K562 (cell line): Measurements from ENCODE around the gene TRIM65. TPM values are rescaled to one million over a fixed set of nuclear protein-coding genes. Genes with fewer than 3 reads are reported as not detected.
A peak's percentile ranks its signal among the peaks of the same experiment; 100 is the strongest.

Source experiments
- ATAC-seq: fragments of 200-7000 bp; cut with Tn5 transposase; 3 replicates; pipeline ENCODE4 v1.9.1; 2020; ENCODE audit warnings: moderate library complexity
- BruUV-seq: library from RNA; stranded (reverse); fragments of 400-500 nt; replicated peaks from 2 replicates; lab custom pipeline; 2021; lab: Mats Ljungman, UMichigan
- CTCF ChIA-PET: fragments of 300-600 bp; formaldehyde crosslinking; extraction: SDS; loops from one replicate; lab custom pipeline; 2021; ENCODE audit warnings: low intra/inter-chr PET ratio; lab: Yijun Ruan, JAX
- POLR2A ChIA-PET: fragments of 300-600, 350-650 bp; sonication (Branson Sonifier 250); formaldehyde crosslinking; extraction: SDS; loops from one replicate; lab custom pipeline; 2021; ENCODE audit warnings: antibody characterized with exemption, inconsistent platforms; lab: Yijun Ruan, JAX
- DNase-seq, 4 experiments: peaks; one replicate each; pipeline versions ENCODE4 v3.0.0 to v3.0.0-alpha.2; 2011 to 2018; ENCODE audit warnings: low spot score in 3 of 4, mixed read lengths in 3 of 4; ENCODE audit errors: extremely low read depth in 1 of 4
- FAIRE-seq: peaks from 2 replicates; lab custom pipeline; 2011; peaks lifted over from hg19 to GRCh38; lab: Jason Lieb, UNC
- H2AFZ ChIP-seq: 2 replicates; pipeline ENCODE4 v1.6.0; 2011; ENCODE audit warnings: low read depth, low read length, control low read depth, inconsistent platforms
- H3K27ac ChIP-seq: fragments of 200-600 bp; 3 replicates; pipeline ENCODE4 v1.8.0; 2011; ENCODE audit warnings: low read depth, mild to moderate bottlenecking, control low read depth, inconsistent platforms, low read length, moderate library complexity, mixed read lengths; ENCODE audit errors: extremely low read depth
- H3K27me3 ChIP-seq, 2 experiments: fragments of 300-600 bp in 1 of 2; 2 replicates in 1 of 2; 3 replicates in 1 of 2; pipeline versions ENCODE4 v1.6.0 to v1.8.0; 2011; ENCODE audit warnings: inconsistent platforms in 2 of 2, low read length in 2 of 2, mild to moderate bottlenecking in 1 of 2, mixed read lengths in 1 of 2, moderate library complexity in 1 of 2; ENCODE audit not compliant: control insufficient read depth in 2 of 2, insufficient read depth in 2 of 2
- H3K36me3 ChIP-seq: fragments of 300-600 bp; 3 replicates; pipeline ENCODE4 v1.8.0; 2011; ENCODE audit warnings: mild to moderate bottlenecking, low read length, inconsistent platforms; ENCODE audit not compliant: control insufficient read depth, insufficient read depth
- H3K4me1 ChIP-seq, 2 experiments: fragments of 200-600 bp in 1 of 2; replicated peaks in 1 of 2; 2 replicates in 1 of 2; 3 replicates in 1 of 2; pipeline versions ENCODE4 v1.5.1 to v1.8.0; 2011; ENCODE audit warnings: inconsistent platforms in 2 of 2, low read length in 2 of 2, mild to moderate bottlenecking in 1 of 2, mixed read lengths in 1 of 2, moderate library complexity in 1 of 2; ENCODE audit not compliant: control insufficient read depth in 2 of 2, insufficient read depth in 2 of 2
- H3K4me2 ChIP-seq: 2 replicates; pipeline ENCODE4 v1.6.1; 2011; ENCODE audit warnings: low read length, control low read depth, inconsistent platforms, mixed read lengths; ENCODE audit not compliant: insufficient read depth
- H3K4me3 ChIP-seq: fragments of 200-600 bp; sonication (generic), shearing (Covaris generic); 2 replicates; pipeline ENCODE4 v1.5.1; 2016; ENCODE audit warnings: control low read depth, inconsistent platforms
- H3K79me2 ChIP-seq: fragments of 200-600 bp; 3 replicates; pipeline ENCODE4 v1.8.0; 2011; ENCODE audit warnings: low read length, inconsistent platforms; ENCODE audit not compliant: control insufficient read depth, insufficient read depth
- H3K9ac ChIP-seq, 2 experiments: 2 replicates each; pipeline versions ENCODE4 v1.6.0 to v1.6.1; 2011; ENCODE audit warnings: low read depth in 2 of 2, low read length in 2 of 2, control low read depth in 1 of 2, inconsistent platforms in 1 of 2, mild to moderate bottlenecking in 1 of 2, mixed read lengths in 1 of 2; ENCODE audit not compliant: insufficient read depth in 1 of 2
- H3K9me1 ChIP-seq: one replicate; pipeline ENCODE4 v1.6.0; 2011; ENCODE audit warnings: inconsistent platforms, mild to moderate bottlenecking, low read length, moderate library complexity; ENCODE audit not compliant: control insufficient read depth, insufficient read depth
- H3K9me3 ChIP-seq: replicated peaks from 2 replicates; pipeline ENCODE4 v1.5.1; 2011; ENCODE audit warnings: low read depth, low read length, inconsistent platforms; ENCODE audit not compliant: control insufficient read depth, insufficient read depth
- H4K20me1 ChIP-seq: replicated peaks from 2 replicates; pipeline ENCODE4 v1.6.1; 2011; ENCODE audit warnings: low read length, inconsistent platforms, mixed read lengths; ENCODE audit not compliant: control insufficient read depth, insufficient read depth
- CHD1 ChIP-seq: fragments of 200-600 bp; sonication (generic); IDR thresholded peaks from one replicate; pipeline ENCODE4 v1.6.1; 2012; ENCODE audit warnings: mild to moderate bottlenecking, moderate library complexity, low read length, inconsistent platforms
- ELF1 ChIP-seq: fragments of 200-800 bp; sonication (Bioruptor generic); IDR thresholded peaks from 2 replicates; pipeline ENCODE4 v1.6.1; 2016; ENCODE audit warnings: missing genetic modification characterization, missing compliant biosample characterization
- ETV1 ChIP-seq: fragments of 450-650 bp; conservative IDR thresholded peaks from 2 replicates; pipeline ENCODE4 v1.6.1; 2016; ENCODE audit warnings: missing genetic modification characterization, control low read depth, low read depth, missing compliant biosample characterization
- FOXK2 ChIP-seq, 2 experiments: fragments of 450-650 bp; IDR thresholded peaks in 1 of 2; conservative IDR thresholded peaks in 1 of 2; 2 replicates each; pipeline ENCODE4 v1.6.1; 2016; ENCODE audit warnings: low read depth in 2 of 2, mild to moderate bottlenecking in 1 of 2
- NFXL1 ChIP-seq: fragments of 450-650 bp; formaldehyde crosslinking; IDR thresholded peaks from 2 replicates; pipeline ENCODE4 v1.4.0; 2021; ENCODE audit warnings: mild to moderate bottlenecking
- POLR2G ChIP-seq: fragments of 200-400 bp; formaldehyde crosslinking; IDR thresholded peaks from 2 replicates; pipeline ENCODE4 v1.6.1; 2017; ENCODE audit warnings: low read depth, mild to moderate bottlenecking, antibody characterized with exemption, low read length, moderate library complexity
- RAD21 ChIP-seq, 2 experiments: fragments of 250-450 bp in 1 of 2; fragments of 450-650 bp in 1 of 2; sonication (Bioruptor Pico) in 1 of 2; formaldehyde crosslinking in 1 of 2; IDR thresholded peaks in 1 of 2; conservative IDR thresholded peaks in 1 of 2; 2 replicates each; pipeline versions ENCODE4 v1.4.0 to v1.8.0; 2020 to 2022; ENCODE audit warnings: mild to moderate bottlenecking in 2 of 2, moderate library complexity in 1 of 2
- SMC3 ChIP-seq: conservative IDR thresholded peaks from 2 replicates; pipeline ENCODE4 v1.6.1; 2011; ENCODE audit warnings: low read depth, low read length, improper control_type of control experiment; ENCODE audit not compliant: insufficient read depth
- ZEB2 ChIP-seq: fragments of 450-650 bp; IDR thresholded peaks from 2 replicates; pipeline ENCODE4 v1.6.1; 2016
- ZNF174 ChIP-seq: fragments of 250-450 bp; sonication (Bioruptor Pico); IDR thresholded peaks from 2 replicates; pipeline ENCODE4 v1.4.0; 2020; ENCODE audit warnings: mild to moderate bottlenecking
- ZNF707 ChIP-seq: fragments of 250-450 bp; sonication (Bioruptor Pico); conservative IDR thresholded peaks from 2 replicates; pipeline ENCODE4 v1.8.0; 2022; ENCODE audit warnings: inconsistent platforms, mild to moderate bottlenecking, moderate library complexity
- WGBS: fragments of 100-300 bp; shearing (Covaris generic); methylation state at CpG from one replicate; pipeline ENCODE4 v1.1.6; 2016; ENCODE audit warnings: low coverage, mixed read lengths; ENCODE audit not compliant: insufficient coverage; ENCODE audit errors: missing lambda C conversion rate; 5-methylcytosine and 5-hydroxymethylcytosine counted together
- in situ Hi-C: fragments of 300-500 bp; cut with MboI; formaldehyde crosslinking; loops from 4 replicates; pipeline ENCODE4 v1.15.0; 2018; ENCODE audit warnings: inconsistent platforms, mixed read lengths
- intact Hi-C: fragments of 100-400 bp; cut with micrococcal nuclease; formaldehyde crosslinking; loops from 2 replicates; pipeline ENCODE4 v1.14.2; 2022
- polyA plus RNA-seq, 8 experiments: library from polyadenylated mRNA; depleted of rRNA in 4 of 8; stranded (reverse) in 5 of 8; unstranded in 3 of 8; fragments of >200 nt; fragmentation: Nextera tagmentation in 2 of 8; fragmentation: Illumina TruSeq in 1 of 8; extraction: Ambion mirVana in 2 of 8; extraction: Trizol in 1 of 8; gene quantifications; 2 replicates each; pipeline versions ENCODE4 v1.2.1 to v1.2.3, GENCODE V29; 2011 to 2014; ENCODE audit warnings: inconsistent platforms in 1 of 8, missing spikeins in 1 of 8
- total RNA-seq, 7 experiments: library from RNA; depleted of rRNA in 6 of 7; stranded (reverse); fragments of >200 nt in 6 of 7; fragmentation: Illumina TruSeq in 2 of 7; extraction: Trizol in 2 of 7; gene quantifications; 2 replicates each; pipeline versions ENCODE4 v1.2.1 to v1.2.3, GENCODE V29; 2011 to 2021; ENCODE audit warnings: low replicate concordance in 1 of 7
- TF ChIP-seq, protein P1 (sequence below), 3 experiments: IDR thresholded peaks in 2 of 3; conservative IDR thresholded peaks in 1 of 3; 2 replicates each; pipeline ENCODE4 v1.5.1; 2011 to 2012; ENCODE audit warnings: low read length in 3 of 3, mild to moderate bottlenecking in 3 of 3, control low read depth in 2 of 3, improper control_type of control experiment in 1 of 3, inconsistent platforms in 1 of 3, low read depth in 1 of 3, mixed read lengths in 1 of 3, moderate library complexity in 1 of 3; ENCODE audit not compliant: insufficient read depth in 2 of 3

The TRIM65 gene
- total and polyA plus RNA-seq, 9 of the 15 experiments (the other 6 are each of a cell fraction or from before 2014, with no cell fraction given): 2.8 to 45.7 (median 22.9) TPM

- peak overlapping the region; percentile 44 to 87; a peak in 3 of 4 replicates for H3K9ac ChIP-seq
- H3K4me2 ChIP-seq: peak overlapping the region; percentile 60; the same call in 1 of the 2 replicates
- FAIRE-seq: peak; percentile 85
- H3K27me3 ChIP-seq: no peaks in the 10 kb centered on the region
- peaks cover 57% of the 10 kb centered on the region for H3K36me3 ChIP-seq
- peaks cover 35% of the 10 kb centered on the region for H3K79me2 ChIP-seq
- no peak overlapping the region for H2AFZ ChIP-seq
- no peaks in the 10 kb centered on the region for H3K9me3 ChIP-seq
- ChIA-PET POLR2A (interaction anchor here (1.0 to 8.5 kb wide), 4 partner anchors 19 to 151 kb away, joined by 4 to 145 read pairs (median 6); partner anchors contain the start of gene UNK), CTCF (interaction anchor here (0.7 to 0.8 kb wide), 2 partner anchors 64 to 84 kb away, joined by 3 to 4 read pairs; partner anchors contain the start of genes GALK1 and UNK)
- no peak overlapping the region for H3K4me3 ChIP-seq
- no TSS peak for BruUV-seq
- no peaks in the 10 kb centered on the region for H3K9me1 ChIP-seq
- no peaks in the 10 kb centered on the region for H4K20me1 ChIP-seq
- H3K4me1 ChIP-seq: peaks cover 36 to 67% of the 10 kb centered on the region in 2 experiments
- ATAC-seq: no peak
- H3K27ac ChIP-seq: peak overlapping the region; percentile 46; the same call in 2 of the 3 replicates
- in situ Hi-C loops: no loop called here
- 42% methylated on average over 16 of the region's 16 CpGs for WGBS
- peak in 3 of 4 experiments; percentile 41 to 86 (median 57) for DNase-seq
- intact Hi-C loops: loop anchor here (5.0 kb wide), 2 partner anchors 71 to 86 kb away; a partner anchor contains a TSS
- peak; percentile 32; the same call in 1 of the 2 replicates for TF ChIP-seq SMC3
- TF ChIP-seq, protein P1, sequence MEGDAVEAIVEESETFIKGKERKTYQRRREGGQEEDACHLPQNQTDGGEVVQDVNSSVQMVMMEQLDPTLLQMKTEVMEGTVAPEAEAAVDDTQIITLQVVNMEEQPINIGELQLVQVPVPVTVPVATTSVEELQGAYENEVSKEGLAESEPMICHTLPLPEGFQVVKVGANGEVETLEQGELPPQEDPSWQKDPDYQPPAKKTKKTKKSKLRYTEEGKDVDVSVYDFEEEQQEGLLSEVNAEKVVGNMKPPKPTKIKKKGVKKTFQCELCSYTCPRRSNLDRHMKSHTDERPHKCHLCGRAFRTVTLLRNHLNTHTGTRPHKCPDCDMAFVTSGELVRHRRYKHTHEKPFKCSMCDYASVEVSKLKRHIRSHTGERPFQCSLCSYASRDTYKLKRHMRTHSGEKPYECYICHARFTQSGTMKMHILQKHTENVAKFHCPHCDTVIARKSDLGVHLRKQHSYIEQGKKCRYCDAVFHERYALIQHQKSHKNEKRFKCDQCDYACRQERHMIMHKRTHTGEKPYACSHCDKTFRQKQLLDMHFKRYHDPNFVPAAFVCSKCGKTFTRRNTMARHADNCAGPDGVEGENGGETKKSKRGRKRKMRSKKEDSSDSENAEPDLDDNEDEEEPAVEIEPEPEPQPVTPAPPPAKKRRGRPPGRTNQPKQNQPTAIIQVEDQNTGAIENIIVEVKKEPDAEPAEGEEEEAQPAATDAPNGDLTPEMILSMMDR (IDR thresholded peaks at IDR 0.05 in 2 of 3, conservative IDR thresholded peaks at IDR 0.05 in 1 of 3; ENCODE audit: insufficient read depth in 2 of 3, low read depth in 1 of 3, low read length in 3 of 3): peak; percentile 78 to 90 (median 81)
- peak; percentile 50 for TF ChIP-seq POLR2G
- TF ChIP-seq ZNF174 (CRISPR knock-in tag): no peak
- TF ChIP-seq FOXK2 (conservative IDR thresholded peaks at IDR 0.05 in 1 of 2, IDR thresholded peaks at IDR 0.05 in 1 of 2; ENCODE audit: low read depth in 2 of 2): no peak
- no peak for TF ChIP-seq CHD1
- TF ChIP-seq ZEB2: peak; percentile 60; the same call in 1 of the 2 replicates
- TF ChIP-seq RAD21 (CRISPR knock-in tag; conservative IDR thresholded peaks at IDR 0.05 in 1 of 2, IDR thresholded peaks at IDR 0.05 in 1 of 2): peak; percentile 28 to 66
- TF ChIP-seq NFXL1 (CRISPR knock-in tag): no peak
- 0 out of 2 replicates have a peak, but pooled peaks have one; percentile 12 for TF ChIP-seq ETV1 (tag)
- TF ChIP-seq ZNF707 (CRISPR knock-in tag): no peak
- 0 out of 2 replicates have a peak, but pooled peaks have one; percentile 21 for TF ChIP-seq ELF1 (tag)
Observed at GRCh38 chr17:75848523-75849278, 48.0 kb downstream of the TRIM65 start.
